T-helper 1 cell treated with Interleukin-12 subunit alpha and Interleukin-12 subunit beta and Interleukin-4 antibody, amounts not matched to agents 30 ng/mL and 1 ng/mL, for 36 hours (primary cell): ENCODE measurements around the gene MINDY4. TPM values are rescaled to one million over a fixed set of nuclear protein-coding genes. Genes with fewer than 3 reads are reported as not detected.

Experiments used
- intact Hi-C: fragments of 100-400 bp; cut with micrococcal nuclease; formaldehyde crosslinking; loops from one replicate; pipeline ENCODE4 v1.15.1; 2024
- total RNA-seq: library from RNA; stranded (reverse); gene quantifications from 2 replicates; pipeline ENCODE4 v1.2.3, GENCODE V29; 2022

The MINDY4 gene
- total RNA-seq, 1 donor from 2014 or later = 0.78 TPM

DNA sequence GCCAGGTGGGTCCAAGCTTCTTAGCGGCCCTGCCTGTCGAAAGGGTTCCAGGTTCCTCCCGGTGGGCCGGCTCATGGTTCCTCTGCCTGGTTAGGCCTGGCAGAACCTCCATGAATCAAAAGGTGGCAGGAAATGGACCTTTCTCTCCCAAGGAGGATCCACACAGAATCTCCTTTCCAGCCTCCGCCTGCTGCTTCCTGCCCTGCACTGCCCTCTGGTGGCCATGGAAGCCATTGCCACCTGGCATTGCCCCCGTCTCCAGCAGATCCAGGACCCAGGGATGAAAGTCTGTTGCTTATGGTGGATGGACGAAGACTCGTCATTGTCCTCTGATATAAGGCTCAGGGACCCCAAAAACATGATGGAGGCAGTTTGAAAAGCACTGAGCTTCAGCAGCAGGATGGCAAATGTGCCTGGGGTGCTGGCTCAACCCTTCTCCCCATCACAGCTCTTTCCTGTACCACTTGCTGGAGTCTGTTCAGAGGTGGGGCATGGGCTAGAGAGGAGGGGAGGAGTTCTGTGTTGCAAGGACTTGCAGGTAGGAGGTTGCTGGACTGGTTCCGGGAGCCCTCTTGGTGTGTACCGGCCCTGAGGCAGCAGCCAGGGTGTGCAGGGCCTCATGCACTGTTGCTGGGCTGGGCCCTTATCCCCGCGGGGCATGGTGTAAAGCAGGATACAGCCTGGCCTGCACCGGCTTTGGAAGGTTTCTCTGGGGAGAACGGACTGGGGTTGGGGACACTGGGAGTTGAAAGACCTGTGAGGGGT lies 30.6 kb upstream of the MINDY4 start:
- intact Hi-C loops = loop anchor here (1.0 to 2.0 kb wide), 7 partner anchors 38 to 230 kb away; partner anchors contain the start of gene CRHR2

DNA sequence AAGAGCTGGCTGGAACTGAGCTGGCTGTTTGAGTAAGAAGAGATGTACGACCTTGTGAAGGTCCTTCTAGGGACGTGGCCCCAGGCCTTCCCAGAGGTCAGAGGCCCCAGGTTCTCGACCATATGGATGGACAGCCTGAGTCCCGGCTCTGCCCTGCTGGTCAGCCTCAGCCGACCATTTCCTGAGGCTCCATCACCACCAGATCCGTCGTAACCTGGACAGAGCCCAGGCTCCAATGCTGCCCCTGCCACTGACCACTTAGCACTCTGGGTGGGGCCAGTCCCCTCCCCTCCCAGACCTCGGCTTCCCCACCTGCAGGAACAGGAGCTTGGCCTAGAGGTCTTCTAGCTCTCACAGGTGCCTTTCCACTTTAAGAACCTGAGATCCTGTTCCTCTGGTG lies 29.9 kb upstream of the MINDY4 start:
- intact Hi-C loops = loop anchor here (2.0 kb wide), 1 partner anchor 122 kb away; no protein-coding TSS in a partner anchor

DNA sequence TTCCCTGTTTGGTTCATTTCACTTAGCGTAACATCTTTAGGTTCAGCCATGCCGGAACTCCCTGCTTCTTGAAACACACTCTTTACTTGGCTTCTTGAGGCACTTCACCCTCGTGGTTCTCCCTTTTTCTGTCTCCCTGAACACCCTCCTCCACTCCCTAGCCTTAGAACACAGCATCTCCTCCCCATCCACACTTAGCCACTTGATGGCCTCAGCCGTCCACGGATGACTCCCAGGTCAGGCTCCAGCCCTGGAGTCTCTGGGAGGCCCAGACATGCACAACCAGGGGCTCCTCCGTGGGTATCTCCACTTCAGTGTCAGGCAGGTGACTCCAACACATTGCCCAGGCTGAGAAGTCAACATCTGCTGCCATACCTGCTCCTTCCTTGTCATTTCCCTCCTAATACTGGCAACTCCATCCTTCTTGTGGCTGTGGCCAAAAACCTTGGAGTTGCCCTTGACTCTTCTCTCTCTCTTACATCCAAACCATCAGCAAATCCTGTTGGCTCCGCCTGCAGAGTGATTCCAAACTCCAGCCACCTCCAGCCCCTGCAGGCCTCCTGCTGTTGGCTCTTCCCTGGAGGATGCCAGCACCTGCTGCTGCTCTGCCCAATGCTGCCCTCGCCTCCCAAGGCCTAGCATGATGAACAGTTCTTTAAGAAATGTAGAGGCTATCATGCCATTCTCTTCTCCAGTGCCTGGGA lies 27.7 kb upstream of the MINDY4 start:
- intact Hi-C loops = no loop called here

DNA sequence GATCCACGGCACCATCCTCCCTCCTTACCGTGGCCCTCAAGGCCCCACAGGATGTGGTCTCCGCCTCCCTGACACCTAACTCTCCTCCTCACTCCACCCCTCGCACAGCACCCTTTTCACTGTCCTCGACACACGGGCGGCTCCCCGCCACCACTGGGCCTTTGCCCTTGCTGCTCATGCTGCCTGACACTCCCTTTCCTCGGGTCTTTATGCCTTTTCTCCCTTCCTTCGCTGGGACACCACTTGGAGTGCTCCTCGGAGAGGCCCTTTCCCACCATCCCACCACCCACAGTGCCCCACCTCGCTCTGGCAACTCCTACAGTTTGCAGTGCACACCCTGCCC lies 27.2 kb upstream of the MINDY4 start:
- intact Hi-C loops = no loop called here

GRCh38 chr7:30745261-30745941 lies 25.8 kb upstream of the MINDY4 start:
- intact Hi-C loops = no loop called here

GRCh38 chr7:30750010-30750409 lies 21.2 kb upstream of the MINDY4 start:
- intact Hi-C loops = no loop called here

DNA sequence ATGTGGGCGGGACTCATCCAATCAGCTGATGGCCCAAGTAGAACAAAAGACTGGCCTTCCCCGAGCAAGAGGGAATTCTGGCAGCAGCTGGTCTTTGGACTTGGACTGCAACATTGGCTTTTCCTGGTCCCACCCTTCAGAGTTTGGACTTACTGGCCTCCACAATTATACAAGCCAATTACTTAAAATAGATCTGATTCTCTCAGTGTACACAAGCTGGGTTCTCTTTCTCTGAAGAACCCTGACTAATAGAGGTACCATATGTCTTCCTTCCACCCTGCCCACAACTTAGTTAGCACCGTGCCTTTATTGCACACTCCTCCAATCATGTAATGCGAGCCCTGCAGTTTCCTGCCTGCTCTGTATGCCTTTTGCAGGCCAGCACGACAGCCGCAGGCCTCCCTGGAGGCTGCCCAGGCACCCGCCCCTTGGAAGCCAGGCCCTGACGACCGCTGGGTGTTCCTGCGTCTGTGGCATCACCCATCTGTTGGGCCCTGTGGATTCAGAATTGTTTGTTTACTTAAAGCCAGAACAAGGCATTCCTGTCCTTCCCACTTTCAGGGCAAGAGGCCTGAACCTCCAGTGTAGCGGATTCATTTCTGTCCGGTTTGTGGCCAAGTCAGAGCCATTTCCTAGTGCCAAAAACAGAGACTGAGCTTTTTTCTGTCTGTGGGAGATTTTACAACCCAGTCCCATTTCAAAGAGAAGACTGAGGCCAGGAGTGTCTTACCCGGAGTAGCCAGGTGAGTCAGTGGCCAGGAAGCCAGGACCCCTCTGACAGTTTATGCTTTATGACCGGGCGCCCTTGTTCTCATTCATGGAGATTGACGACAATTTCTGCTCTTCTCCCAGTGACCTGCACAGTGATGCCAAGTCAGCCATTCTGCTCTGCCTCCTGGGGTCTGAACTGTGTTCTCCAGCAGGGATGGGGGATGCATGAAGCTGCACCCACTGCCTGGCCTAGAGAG lies 20.2 kb upstream of the MINDY4 start:
- intact Hi-C loops = no loop called here

- intact Hi-C loops = no loop called here
Observed at GRCh38 chr7:30751696-30752273, 19.4 kb upstream of the MINDY4 start, which contains the start of gene INMT. Gene INMT (plus strand): TSS chr7:30752135. CDS start chr7:30752151, 16 bp downstream.

DNA sequence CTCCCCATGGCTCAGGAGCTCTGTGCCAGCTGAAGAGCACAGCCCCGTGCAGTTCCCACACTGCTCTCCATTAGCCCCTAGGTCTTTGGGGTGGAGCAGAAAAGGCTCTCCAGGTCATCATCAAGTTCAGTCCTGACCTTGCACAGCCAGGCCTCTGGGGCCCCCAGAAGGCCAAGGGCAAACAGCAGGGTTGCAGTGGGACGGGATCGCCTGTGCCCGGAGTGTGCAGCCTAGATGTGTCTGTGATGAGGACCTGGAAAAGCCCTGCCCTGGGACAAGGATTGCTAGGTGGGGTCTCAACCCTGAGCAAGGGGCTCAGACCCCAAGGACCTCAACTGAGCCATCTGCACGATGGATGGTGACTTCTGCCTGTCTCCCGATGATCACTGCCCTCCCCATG lies 18.7 kb upstream of the MINDY4 start:
- intact Hi-C loops = no loop called here

- intact Hi-C loops = no loop called here
Observed at GRCh38 chr7:30752979-30753378, 18.2 kb upstream of the MINDY4 start.

DNA sequence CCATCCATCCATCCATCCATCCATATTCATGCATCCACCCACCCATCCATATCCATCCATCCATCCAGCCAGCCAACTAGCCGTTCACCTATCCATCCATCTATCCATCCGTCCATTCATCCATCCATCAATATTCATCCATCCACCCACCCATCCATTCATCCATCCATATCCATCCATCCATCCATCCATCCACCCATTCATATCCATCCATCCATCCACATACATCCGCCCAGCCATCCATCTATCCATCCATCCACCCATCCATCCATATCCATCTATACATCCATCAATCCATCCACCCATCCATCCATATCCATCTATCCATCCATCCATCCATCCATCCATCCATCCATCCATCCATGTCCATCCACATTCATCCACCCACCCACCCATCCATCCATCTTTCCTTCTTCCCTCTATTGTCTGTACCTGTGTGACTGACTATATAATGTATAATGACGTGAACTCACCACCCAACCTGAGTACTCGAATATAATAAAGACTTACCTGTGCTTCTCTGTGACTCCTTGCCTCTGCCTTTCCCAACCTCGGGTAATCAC lies 16.8 kb upstream of the MINDY4 start:
- intact Hi-C loops = no loop called here

GRCh38 chr7:30755384-30756154 lies 15.6 kb upstream of the MINDY4 start:
- intact Hi-C loops = no loop called here

DNA sequence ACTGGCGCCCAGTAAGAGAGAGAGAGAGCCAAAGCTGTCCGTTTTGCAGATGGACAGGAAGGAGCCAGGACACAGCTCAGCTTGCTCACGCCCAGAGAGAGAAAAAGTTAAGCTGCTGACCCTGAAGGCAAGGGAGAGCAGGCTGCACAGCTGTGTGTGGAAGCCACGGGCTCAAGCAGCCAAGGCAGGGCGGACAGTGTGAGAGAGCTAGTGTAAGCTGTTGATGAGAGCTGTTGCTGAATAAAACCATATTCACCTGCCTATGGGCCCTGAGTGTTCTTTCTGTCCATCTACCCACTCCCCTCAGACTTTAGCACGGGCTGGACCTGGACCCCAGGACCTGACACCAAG lies 13.9 kb upstream of the MINDY4 start:
- intact Hi-C loops = no loop called here

DNA sequence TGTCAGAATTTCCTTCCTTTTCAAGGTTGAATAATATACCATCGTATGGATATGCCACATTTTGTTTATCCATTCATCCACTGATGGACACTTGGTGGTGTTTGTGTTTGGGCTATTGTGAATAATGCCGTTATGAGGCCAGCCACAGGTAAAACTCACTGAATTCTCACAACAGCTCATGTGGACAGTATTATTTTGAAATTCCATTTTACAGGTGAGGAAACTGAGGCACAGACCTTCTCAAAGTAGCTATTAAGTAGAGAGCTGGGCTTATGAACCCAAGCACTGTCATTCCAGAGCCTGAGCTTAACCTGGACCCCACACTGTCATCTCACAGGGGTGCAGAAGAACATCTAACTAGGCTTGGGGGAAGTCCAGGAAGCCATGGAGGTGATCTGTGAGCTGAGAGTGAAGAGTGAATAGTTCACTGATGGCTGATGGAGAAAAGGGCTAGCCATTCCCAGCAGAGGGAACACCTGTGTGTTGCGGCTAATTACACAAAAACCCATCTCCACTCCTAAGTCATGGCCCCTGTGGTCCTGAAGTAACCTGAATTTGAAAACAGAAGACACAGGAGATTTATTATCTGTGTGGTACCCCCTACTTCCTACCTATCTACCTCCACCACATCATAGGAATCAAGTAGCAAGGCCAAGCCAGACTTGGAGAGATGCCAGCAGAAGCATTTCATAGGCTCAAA lies 10.6 kb upstream of the MINDY4 start:
- intact Hi-C loops = no loop called here

GRCh38 chr7:30761214-30762156 lies 9.7 kb upstream of the MINDY4 start:
- intact Hi-C loops = no loop called here

DNA sequence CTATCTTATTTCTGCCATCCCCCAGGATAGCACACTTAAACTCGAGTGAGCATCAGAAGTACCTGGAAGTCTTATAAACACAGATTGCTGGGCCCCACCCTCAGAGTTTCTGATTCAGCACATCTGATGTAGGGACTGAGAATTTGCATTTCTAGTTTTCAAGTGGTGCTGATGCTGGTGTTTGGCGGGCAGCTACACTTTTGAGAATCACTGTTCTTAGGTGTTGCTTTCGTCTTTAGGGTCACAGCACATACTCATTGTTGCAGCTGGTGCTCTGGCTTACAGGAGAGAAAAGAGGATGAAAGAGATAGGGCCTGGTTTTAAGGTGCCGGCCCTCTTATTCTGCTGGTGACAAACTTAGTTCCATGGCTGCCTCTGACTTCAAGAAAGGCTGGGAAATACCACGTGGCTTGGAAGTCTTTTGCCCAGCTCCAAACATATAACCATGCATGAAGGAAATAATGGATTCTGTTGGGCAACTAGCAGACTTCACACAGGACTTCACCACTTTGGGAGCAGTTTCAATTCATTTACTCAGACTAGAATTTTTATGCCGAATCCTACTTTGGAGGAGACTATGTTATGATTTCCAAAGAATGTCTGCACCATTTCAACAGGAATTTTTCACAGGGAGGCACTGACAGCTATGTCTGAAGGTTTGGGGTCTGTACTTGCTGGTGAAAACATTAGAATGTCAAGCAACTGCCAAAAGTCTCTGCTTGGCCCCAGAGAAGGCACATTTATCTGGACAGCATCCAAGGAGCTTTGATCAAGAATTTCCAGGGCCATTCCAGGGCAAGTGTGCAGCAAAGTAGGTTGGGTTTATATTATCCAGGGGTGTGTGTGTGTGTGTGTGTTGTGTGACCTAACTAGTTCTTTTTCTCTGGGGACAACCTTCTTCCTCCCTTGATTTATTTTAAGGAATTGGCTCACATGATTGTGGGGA lies 6.9 kb upstream of the MINDY4 start:
- intact Hi-C loops = no loop called here

DNA sequence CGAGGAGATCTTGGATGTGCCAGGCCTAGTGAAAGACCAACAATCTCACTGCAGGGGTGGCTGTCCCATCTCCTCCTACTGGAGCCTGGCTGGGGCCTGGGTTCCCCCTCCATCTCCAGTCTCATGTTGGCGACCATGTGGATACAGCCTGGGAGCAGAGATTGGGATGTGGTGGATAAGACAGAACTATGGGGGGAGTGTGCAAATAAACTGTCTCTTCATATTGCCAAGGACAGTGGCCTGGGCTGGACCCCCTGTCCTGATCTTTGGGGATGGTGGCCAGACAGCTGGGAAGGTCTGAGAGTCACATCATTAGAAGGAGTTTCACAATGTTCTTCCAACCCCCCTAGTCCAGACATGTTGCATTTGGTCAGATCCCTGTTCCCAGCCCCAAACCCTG lies 5.8 kb upstream of the MINDY4 start:
- intact Hi-C loops = no loop called here
